HepG2 (cell line): ENCODE measurements around the gene ATP1B2. TPM values are rescaled to one million over a fixed set of nuclear protein-coding genes. Genes with fewer than 3 reads are reported as not detected.

Source experiments
- AGO2 ChIP-seq: fragments of 200-400 bp; formaldehyde crosslinking; optimal IDR thresholded peaks from 2 replicates; pipeline ENCODE3; 2017; ENCODE audit warnings: mild to moderate bottlenecking, low read depth, low read length, moderate library complexity
- ATF7-NPFF ChIP-seq: sonication (generic); formaldehyde crosslinking; IDR thresholded peaks from 2 replicates; pipeline ENCODE4 v1.8.1; 2023; ENCODE audit warnings: mild to moderate bottlenecking, low read depth, missing genetic modification reagents, moderate library complexity
- EP300 ChIP-seq, 3 experiments: sonication (generic) in 1 of 3; formaldehyde crosslinking in 1 of 3; IDR thresholded peaks; 2 replicates each; pipeline versions ENCODE4 v1.5.1 to v1.6.1; 2011 to 2020; ENCODE audit warnings: low read depth in 2 of 3, low read length in 2 of 3, borderline replicate concordance in 1 of 3, improper control_type of control experiment in 1 of 3, mild to moderate bottlenecking in 1 of 3, missing genetic modification reagents in 1 of 3, moderate library complexity in 1 of 3
- RBM39 ChIP-seq: fragments of 200-400 bp; formaldehyde crosslinking; IDR thresholded peaks from one replicate; pipeline ENCODE4 v1.6.1; 2018; ENCODE audit warnings: antibody characterized with exemption, mild to moderate bottlenecking, low read depth, low read length; ENCODE audit not compliant: poor library complexity, severe bottlenecking
- ZBTB2 ChIP-seq: sonication (generic); formaldehyde crosslinking; IDR thresholded peaks from 2 replicates; pipeline ENCODE4 v1.8.0; 2022; ENCODE audit warnings: low read depth, missing genetic modification reagents
- ZBTB3 ChIP-seq: sonication (generic); formaldehyde crosslinking; IDR thresholded peaks from 2 replicates; pipeline ENCODE4 v1.4.0; 2020; ENCODE audit warnings: low read depth, mild to moderate bottlenecking, moderate library complexity, missing genetic modification reagents, borderline replicate concordance
- ZBTB4 ChIP-seq: sonication (generic); formaldehyde crosslinking; IDR thresholded peaks from 2 replicates; pipeline ENCODE4 v1.4.0; 2020; ENCODE audit warnings: missing genetic modification reagents, mild to moderate bottlenecking, borderline replicate concordance
- ZNF18 ChIP-seq: sonication (generic); formaldehyde crosslinking; IDR thresholded peaks from 2 replicates; pipeline ENCODE4 v1.8.0; 2022; ENCODE audit warnings: mild to moderate bottlenecking, missing genetic modification reagents; ENCODE audit not compliant: insufficient replicate concordance
- ZNF205 ChIP-seq: IDR thresholded peaks from 2 replicates; pipeline ENCODE4 v1.6.1; 2018; ENCODE audit warnings: missing biosample characterization, missing genetic modification reagents
- ZNF263 ChIP-seq: sonication (generic); formaldehyde crosslinking; IDR thresholded peaks from 2 replicates; pipeline ENCODE4 v1.4.0; 2020; ENCODE audit warnings: missing genetic modification reagents
- ZNF563 ChIP-seq: sonication (generic); formaldehyde crosslinking; IDR thresholded peaks from 2 replicates; pipeline ENCODE4 v1.8.0; 2022; ENCODE audit warnings: mild to moderate bottlenecking, moderate library complexity, missing genetic modification reagents
- ZNF646 ChIP-seq: sonication (generic); formaldehyde crosslinking; IDR thresholded peaks from 2 replicates; pipeline ENCODE4 v1.9.0; 2021; ENCODE audit warnings: mild to moderate bottlenecking, missing genetic modification reagents
- ZNF788 ChIP-seq: sonication (generic); formaldehyde crosslinking; IDR thresholded peaks from 2 replicates; pipeline ENCODE4 v1.5.0; 2020; ENCODE audit warnings: mild to moderate bottlenecking, missing genetic modification reagents, borderline replicate concordance
- polyA plus RNA-seq, 8 experiments: library from polyadenylated mRNA; depleted of rRNA in 3 of 8; stranded (reverse) in 7 of 8; unstranded in 1 of 8; fragments of >200 nt; fragmentation: Illumina TruSeq in 4 of 8; extraction: Trizol in 4 of 8; gene quantifications; 2 replicates each; pipeline versions ENCODE4 v1.2.1 to v1.2.3, GENCODE V29; 2011 to 2016; ENCODE audit warnings: low read depth in 4 of 8, missing spikeins in 1 of 8, mixed read lengths in 1 of 8; ENCODE audit not compliant: insufficient read depth in 1 of 8
- total RNA-seq, 5 experiments: library from RNA; depleted of rRNA; stranded (reverse); fragments of >200 nt; fragmentation: Illumina TruSeq; extraction: Trizol; gene quantifications; 2 replicates each; pipeline ENCODE4 v1.2.3, GENCODE V29; 2016; ENCODE audit warnings: low read depth in 1 of 5

Gene ATP1B2
- total and polyA plus RNA-seq, 2 of the 13 experiments (the other 11 are each of a cell fraction or from before 2014, with no cell fraction given) = not detected

- TF ChIP-seq ZNF646 (CRISPR knock-in tag) (no peak), RBM39 (no peak), AGO2 (peak; percentile 50), ZBTB4 (CRISPR knock-in tag) (no peak), ATF7-NPFF (CRISPR knock-in tag) (0 out of 2 replicates have a peak, but pooled peaks have one; percentile 40), ZNF18 (CRISPR knock-in tag) (no peak), ZNF788 (CRISPR knock-in tag) (peak; percentile 22; the same call in 1 of the 2 replicates), ZNF263 (CRISPR knock-in tag) (no peak), ZBTB2 (CRISPR knock-in tag) (0 out of 2 replicates have a peak, but pooled peaks have one; percentile 62), ZNF563 (CRISPR knock-in tag) (peak; percentile 45; the same call in 1 of the 2 replicates), EP300 (IDR thresholded peaks at IDR 0.05; ENCODE audit: low read depth in 2 of 2, low read length in 2 of 2) (peak in 1 of 2 experiments; percentile 22; a peak in 1 of 4 replicates), EP300 (CRISPR knock-in tag; IDR thresholded peaks at IDR 0.05; ENCODE audit: borderline replicate concordance) (no peak), ZBTB3 (CRISPR knock-in tag) (no peak), ZNF205 (CRISPR knock-in tag) (peak; percentile 78)
These were observed 36.1 kb upstream of the ATP1B2 start, which contains the start of gene FXR2 (continued) for GRCh38 chr17:7614425-7615264.
